HL-60 (cell line): ENCODE results near the gene PHRF1.

Experiments used
- DNase-seq, 2 experiments: peaks; one replicate each; pipeline ENCODE4 v3.0.0-alpha.2; 2010 to 2020; ENCODE audit warnings: low read depth in 1 of 2, low spot score in 1 of 2
- H3K27ac ChIP-seq: fragments of 250-450 bp; sonication (Bioruptor Pico); replicated peaks from 2 replicates; pipeline ENCODE4 v1.5.1; 2020; ENCODE audit warnings: mild to moderate bottlenecking, moderate library complexity
- H3K27me3 ChIP-seq: fragments of 250-450 bp; sonication (Bioruptor Pico); 2 replicates; pipeline ENCODE4 v1.5.1; 2021; ENCODE audit warnings: mild to moderate bottlenecking, moderate library complexity; ENCODE audit not compliant: insufficient read depth, poor library complexity, severe bottlenecking
- H3K4me3 ChIP-seq: replicated peaks from 2 replicates; pipeline ENCODE4 v1.5.1; 2011; ENCODE audit warnings: mild to moderate bottlenecking, control low read depth, low read length; ENCODE audit not compliant: insufficient read depth
- CTCF ChIP-seq: IDR thresholded peaks from one replicate; pipeline ENCODE4 v1.5.1; 2011; ENCODE audit warnings: low read length, control low read depth, inconsistent platforms; ENCODE audit not compliant: insufficient read depth
- GABPA ChIP-seq: IDR thresholded peaks from 2 replicates; pipeline ENCODE4 v1.6.1; 2012; ENCODE audit warnings: low read depth
- POLR2AphosphoS5 ChIP-seq: IDR thresholded peaks from 2 replicates; pipeline ENCODE4 v1.6.1; 2012; ENCODE audit warnings: low read depth
- REST ChIP-seq: IDR thresholded peaks from 2 replicates; pipeline ENCODE4 v1.6.1; 2012; ENCODE audit warnings: low read depth; ENCODE audit not compliant: insufficient replicate concordance
- SPI1 ChIP-seq: IDR thresholded peaks from 2 replicates; pipeline ENCODE4 v1.6.1; 2012; ENCODE audit warnings: low read depth, mild to moderate bottlenecking, borderline replicate concordance

Gene PHRF1

GRCh38 chr11:539971-540481, 36.2 kb upstream of the PHRF1 start:
- Histone ChIP-seq H3K27ac (no peak overlapping the region), H3K27me3 (no peaks in the 10 kb centered on the region), H3K4me3 (no peak overlapping the region)
- no peak for DNase-seq
- TF ChIP-seq GABPA (no peak), CTCF (no peak), POLR2AphosphoS5 (no peak), SPI1 (no peak), REST (no peak)

DNA sequence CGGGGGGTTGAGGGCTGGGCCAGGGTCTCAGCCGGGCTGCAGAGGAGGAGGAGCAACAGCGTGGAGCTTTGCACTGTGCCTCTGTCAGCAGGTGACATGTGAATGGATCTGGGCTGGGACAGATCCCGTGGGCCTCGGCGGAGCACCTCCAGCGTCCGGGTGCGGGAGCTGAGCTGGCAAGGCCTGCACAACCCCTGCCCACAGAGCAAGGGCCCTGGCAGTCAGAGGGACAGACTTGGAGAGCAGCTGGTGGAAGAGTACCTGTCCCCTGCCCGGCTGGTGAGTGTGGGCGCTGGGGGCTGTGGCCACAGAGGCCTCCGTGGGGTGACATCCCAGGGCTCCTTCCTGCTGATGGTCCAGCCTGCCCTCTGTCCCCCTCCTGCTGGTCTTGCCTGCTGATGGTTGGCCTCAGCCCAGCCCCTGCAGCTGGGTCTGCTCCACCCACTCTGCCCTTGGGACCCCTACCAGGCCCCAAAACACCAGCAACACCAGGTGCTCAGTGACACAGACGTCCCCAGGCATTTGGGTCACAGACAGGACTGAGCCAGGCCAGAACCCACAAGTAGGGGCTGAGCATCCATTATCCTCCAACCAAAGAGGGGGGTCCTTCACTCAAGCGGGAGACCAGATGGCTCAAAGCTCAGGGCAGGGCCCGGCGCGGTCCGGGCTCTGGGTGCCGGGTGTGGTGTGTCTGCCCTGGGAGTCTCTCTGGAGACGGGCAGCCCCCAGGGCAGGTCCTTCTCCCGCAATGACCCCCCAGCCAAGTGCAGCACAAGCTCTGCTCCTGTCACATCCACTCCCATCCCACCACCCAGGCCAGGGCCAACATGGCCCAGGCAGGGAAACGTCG, 35.5 kb upstream of the PHRF1 start:
- no peak for DNase-seq
- Histone ChIP-seq H3K27me3 (no peaks in the 10 kb centered on the region), H3K27ac (no peak overlapping the region), H3K4me3 (no peak overlapping the region)
- no peak for TF ChIP-seq POLR2AphosphoS5
- TF ChIP-seq GABPA: no peak
- TF ChIP-seq SPI1: no peak
- no peak for TF ChIP-seq CTCF
- TF ChIP-seq REST: no peak

DNA sequence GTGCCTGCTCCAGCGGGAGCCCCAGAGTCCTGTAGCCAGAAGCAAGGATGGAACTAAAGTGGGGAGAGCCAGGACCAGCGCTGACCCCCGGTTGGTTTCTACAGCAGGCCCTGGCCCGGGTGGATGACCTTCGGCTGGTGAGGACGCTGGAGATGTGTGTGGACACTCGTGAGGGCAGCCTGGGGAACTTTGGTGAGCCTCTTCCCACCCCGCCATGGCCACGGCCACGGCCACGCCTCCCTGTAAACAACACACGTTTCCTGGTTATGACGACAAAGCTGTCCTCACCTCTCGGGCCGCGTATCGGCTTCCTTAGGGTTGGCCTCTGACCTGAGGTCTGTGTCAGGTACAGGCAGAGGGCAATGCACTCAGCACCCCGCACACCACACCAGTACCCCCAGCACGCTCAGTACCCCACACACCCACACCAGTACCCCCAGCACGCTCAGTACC, 34.8 kb upstream of the PHRF1 start:
- no peak for TF ChIP-seq REST
- TF ChIP-seq CTCF: no peak
- TF ChIP-seq GABPA: no peak
- TF ChIP-seq POLR2AphosphoS5: no peak
- no peak for TF ChIP-seq SPI1
- no peak for DNase-seq
- H3K27me3 ChIP-seq: no peaks in the 10 kb centered on the region
- no peak overlapping the region for H3K4me3 ChIP-seq
- no peak overlapping the region for H3K27ac ChIP-seq
